OCI-M1 (cell line): ENCODE results near the gene AP2A1.

Source experiments
- DNase-seq: peaks from one replicate; lab custom pipeline; 2025; lab: John Stamatoyannopoulos, UW

The AP2A1 gene

DNA sequence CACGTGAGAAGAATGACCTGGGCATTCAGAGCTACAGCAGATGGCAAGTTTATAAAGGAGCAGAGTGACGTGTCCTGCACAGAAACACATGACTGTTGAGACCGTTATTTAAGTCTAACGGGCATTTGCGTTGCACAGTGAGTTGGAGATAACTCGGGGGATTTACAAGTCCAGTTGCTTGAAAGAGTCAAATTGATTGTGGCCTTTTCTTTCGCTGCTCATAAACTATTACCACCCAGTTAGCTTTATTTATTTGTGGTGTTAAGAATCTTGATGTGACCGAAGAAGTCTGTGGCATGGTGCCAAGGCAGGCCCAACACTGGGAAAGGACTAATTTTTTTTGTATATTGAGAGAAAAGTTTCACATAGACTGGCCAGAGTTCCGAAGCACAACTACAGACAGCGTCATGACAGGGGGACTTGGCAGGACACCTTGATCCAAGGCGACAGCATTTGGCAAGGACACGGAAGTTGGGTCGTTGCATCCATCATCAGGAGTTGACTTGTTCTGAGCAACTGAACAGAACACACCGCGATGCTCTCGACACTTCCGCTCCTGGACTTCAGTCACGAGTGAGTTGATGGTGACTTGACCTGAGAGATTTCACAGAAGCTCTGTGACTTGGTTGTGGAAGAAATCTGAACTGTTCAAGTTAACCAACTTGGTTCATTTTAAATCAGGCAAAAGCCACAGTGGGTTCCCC, 72.2 kb downstream of the AP2A1 start:
- DNase-seq = no peak

DNA sequence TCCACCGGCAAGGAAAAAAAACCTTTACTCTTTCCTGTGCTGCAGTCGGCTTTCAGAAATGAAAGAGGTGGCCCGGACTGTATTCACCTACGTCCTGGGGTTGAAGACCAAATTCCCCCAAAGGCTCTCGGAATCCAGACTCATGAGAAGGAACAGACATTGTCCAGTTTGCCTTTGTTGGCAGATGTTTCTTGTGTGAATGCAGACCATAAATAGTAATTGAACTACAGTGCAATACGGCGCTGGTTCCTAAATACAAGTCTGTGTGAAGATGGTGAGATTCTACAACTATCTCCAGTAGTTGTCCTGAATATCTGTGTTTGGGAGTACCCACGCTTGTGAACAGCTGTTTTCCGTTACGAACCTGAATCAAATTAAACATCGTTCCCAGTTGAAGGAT, 72.9 kb downstream of the AP2A1 start:
- no peak for DNase-seq

DNA sequence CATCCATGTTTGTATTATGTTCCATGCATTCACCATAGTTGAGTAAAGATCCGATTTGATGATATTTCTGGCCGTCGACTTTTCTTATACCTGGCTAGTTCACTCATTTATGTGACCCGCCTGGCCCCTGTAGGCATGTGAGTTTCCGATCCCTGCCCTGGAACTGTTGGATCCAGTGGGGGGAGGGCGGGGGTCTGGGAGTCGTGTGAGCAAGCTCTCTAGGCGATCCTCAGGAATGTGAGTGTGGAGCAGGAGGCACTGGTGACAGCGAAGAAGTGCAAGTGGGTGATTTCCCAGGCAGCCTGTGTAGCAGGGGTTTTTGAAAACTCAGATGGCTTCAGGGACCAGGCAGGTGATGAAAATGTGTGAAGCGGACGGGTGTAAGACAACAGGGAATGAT, 73.5 kb downstream of the AP2A1 start:
- DNase-seq = no peak

DNA sequence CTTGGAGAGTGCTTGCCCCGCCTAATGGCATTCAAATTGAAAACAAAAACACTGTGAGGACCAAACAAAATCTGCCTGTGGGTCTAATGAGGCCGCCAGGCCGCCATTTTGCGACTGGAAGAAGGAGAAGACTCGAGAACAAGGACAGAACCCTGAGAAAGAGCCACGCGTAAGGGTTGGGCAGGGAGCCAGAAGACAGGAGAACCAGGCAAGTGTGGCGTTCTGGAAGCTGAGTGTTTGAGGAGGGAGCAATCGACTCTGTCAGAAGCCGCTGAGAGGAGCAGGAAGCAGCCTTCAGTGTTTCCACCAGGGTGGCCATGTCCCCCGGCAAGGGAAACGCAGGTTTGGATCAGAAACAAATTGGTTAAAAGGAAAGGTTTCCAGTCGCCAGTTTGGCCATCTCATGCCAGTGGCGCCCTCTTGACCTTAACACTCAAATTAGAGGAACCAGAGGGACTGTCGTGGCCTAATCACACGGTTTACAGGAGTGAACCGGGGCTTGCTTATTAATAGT, 74.0 kb downstream of the AP2A1 start:
- DNase-seq = no peak

DNA sequence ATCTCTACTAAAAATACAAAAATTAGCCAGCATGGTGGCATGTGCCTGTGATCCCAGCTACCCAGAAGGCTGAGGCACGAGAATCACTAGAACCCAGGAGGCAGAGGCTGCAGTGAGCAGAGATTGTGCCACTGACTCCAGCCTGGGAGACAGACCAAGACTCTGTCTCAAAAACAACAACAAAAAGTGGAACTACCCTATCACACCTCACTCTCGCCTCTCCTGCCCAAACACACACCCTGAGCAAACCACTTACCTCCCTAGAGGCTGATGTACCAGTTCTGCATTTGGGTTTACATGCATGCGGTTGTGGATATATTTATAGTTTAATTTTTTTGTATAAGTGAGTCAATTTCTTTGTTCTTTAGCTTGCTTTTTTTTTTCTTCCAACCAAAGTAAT, 76.5 kb downstream of the AP2A1 start:
- DNase-seq = no peak

DNA sequence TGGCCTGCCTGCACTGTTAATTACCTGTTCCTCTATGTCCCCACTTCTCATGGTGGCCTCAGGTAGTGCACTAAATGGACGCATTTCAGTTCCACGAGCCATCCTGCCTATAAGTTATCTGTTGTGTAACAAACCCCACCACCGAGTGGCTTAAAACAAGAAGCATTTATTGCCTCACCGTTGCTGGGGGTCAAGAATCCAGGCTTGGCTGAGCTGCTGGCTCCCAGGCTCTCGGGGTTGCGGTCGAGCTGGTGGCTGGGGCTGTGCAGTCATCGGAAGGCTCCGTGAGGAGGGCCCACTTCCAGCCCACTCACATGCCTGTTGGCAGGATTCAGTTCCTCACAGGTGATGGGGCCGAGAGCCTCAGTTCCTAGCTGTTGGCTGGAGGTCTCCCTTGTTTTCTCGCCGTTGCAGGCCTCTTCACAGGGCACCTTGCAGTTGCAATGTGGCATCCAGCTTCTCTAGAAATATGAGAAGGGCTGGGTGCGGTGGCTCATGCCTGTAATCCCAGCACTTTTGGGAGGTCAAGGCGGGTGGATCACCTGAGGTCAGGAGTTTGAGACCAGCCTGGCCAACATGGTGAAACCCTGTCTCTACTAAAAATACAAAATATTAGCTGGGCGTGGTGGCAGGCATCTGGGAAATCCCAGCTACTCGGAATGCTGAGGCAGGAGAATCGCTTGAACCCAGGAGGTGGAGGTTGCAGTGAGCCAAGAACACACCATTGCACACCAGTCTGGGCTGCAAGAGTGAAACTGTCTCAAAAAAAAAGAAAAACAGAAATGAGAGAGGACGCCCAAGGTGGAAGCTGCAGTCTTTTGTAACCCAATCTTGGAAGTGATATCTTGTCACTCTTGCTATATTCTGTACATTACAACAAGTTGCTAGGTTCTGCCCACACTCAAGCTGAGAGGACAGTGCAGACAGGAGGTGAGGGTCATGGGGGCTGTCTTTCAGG, 77.6 kb downstream of the AP2A1 start:
- DNase-seq = no peak

DNA sequence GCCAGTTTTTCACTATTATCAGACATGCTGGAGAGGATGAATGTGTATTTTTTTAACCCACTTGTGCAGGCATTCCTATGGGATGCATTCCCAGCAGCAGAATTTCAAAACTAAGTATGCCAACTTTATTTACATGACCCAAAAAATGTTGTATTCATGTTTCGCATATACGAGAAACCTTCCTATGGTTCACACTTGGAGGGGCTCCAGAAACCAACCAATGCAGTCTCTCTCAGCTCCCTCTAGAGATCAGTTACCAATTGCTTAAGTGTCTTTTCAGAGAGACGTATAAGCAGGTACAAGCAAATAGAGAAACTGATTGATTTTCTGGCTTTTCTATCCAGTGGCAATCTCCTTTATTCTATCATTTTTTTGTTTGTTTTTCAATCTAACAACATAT, 78.6 kb downstream of the AP2A1 start:
- DNase-seq = no peak

DNA sequence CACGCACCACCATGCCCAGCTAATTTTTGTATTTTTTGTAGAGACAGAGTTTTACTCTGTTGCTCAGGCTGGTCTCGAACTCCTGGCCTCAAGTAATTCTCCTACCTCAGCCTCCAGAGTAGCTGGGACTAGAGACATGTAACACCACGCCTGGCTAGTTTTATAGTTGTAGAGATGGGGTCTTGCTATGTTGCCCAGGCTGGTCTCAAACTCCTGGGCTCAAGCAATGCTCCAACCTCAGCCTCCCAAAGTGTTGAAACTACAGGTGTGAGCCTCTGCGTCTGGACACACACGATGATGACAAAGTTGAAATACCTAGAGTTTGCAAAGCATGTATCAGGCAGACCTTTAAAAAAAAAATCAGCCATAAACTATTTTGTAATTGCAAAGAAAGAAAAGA, 79.6 kb downstream of the AP2A1 start:
- no peak for DNase-seq

DNA sequence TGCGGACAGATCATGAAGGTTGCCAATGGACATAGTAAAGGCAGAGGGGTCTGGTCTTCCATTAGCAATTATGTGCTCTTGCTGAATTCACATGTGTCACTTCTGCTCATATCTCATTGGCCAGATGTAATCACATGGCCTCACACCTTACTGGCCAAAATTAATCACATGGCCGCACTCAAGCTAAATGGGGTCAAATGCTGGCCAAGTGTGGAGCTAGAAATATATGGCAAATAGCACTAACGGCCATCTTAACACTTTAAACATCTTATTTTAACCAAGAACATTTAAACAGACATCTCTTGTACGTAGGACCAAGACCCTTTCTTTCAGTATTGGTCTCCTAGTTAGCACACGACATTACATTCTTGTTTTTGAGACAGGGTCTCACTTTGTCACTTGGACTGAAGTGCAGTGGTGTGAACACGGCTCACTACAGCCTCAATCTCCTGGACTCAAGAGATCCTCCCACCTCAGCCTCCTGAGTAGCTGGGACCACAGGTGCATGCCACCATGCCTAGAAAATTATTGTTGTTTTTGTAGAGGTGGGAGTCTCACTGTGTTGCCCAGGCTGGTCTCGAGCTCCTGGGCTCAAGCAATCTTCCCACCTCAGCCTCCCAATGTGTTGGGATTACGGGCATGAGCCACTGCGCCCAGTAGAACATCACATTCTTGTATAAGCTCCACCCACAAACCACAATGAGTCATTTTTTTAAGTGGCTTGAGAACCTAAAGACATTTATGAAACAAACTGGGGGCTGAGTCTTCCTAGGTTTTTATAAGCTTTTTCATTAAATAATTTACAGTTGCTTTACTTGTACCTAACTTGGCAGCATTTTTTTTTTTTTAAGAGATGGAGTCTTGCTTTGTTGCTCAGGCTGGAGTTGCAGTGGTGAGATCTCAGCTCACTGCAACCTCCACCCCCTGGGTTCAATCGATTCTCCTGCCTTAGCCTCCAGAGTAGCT, 81.2 kb downstream of the AP2A1 start:
- DNase-seq = peak; percentile 93

DNA sequence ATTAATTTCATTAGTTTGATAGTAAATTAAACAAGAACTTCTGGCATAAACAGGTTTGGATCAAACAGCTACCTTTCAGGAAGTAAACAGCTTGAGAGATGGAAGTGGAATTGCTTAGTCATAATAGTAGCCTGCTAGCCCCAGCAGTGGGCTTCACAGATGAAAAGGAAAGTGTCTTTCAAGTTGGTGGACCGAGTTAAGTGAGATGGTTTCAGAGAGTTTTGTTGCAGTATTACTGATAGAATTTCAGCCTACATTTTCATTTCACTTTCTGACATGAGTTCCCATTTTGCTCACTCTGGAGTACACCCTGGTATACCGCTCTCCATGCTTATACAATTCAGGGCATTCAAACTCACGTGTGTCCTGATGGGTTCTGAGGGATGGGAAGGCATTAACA, 82.1 kb downstream of the AP2A1 start:
- DNase-seq = peak; percentile 68

DNA sequence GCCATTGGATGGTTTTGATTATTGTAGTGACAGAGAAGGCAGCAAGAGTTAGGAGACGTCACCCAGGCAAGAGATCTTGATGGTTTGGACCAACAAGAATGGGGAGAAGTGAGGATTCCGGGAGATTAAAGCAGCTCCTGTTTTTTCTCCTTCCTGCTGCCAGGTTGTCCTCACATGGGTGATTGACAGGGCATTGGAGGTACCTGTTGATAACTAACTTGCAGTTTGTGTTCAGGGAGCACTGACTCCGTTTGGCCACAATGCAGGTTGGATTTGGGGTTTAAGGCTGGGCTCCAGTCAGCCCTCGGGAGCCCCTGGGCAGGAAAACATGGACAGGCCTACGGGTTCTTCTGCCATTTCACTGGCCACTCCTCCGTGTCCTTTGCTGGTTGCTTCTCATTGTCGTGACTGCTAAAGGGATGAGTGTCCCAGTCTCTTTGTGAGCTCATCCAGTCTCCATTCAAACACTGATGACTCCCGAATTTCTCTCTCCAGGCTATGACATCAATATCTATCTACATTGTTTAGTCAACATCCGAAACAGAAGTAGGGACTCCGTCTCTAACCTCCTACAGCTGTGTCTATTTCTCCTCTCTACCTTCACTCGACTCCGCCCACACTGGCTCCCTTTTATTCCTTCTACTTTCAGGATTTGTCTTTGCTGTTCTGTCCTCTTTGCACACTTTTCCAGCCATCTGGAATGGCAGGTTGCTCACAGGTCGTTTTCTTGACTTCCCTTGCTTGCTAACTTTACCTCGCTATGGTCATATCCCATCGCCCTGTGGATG, 82.8 kb downstream of the AP2A1 start:
- no peak for DNase-seq

DNA sequence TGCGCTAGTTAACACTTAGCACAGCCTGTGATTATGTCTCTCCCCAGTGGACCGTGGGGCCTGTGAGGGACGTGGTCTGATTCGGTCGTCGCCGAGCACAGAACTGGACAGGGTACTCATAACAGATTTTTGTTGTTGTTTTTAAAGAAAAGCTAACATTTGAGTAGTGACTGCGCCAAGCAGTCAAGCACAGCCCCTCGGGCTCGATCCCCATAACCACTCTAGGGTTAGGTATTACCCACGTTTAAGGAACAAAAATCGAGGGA, 83.4 kb downstream of the AP2A1 start:
- DNase-seq = no peak

DNA sequence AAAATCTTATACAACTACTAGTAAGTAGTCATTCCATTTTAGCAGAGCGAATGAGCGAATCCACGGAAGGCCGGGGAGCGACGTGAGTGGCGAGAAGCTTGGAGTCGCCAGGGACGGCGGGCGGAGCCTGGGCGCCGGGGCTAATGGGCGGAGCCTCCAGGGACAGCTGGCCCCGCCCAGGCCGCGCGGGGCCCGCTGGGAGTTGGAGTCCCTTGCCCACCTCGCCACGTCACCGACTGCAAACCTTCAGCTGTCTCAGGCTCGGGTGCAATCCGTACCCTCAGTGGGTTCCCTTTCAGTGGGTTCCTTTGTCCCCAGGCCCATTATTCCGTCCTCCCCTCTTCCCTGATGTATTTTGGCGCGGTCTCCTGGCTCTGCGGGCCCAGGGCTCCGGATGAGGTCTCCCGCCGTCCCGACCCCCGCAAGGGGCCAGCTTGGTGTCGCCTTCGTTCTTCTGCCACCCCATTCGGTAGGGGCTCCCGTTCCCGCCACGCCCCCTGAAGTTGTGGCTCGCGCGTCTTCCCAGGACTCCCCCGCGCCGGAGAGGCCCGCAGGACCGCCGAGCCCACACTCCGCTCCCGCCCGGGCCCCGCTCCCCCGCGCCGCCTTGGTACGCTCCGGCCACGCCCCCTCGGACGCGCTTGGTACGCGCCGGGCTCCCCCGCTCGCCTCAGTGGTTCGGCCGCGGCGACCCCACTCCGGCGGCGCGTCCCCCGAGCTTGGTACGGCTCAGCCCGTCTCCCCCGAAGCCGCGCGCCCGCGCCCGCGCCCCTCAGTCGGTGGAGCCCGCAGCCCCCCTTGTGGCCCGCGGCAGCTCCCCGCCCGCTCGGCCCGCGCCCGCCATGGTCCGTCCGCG, 83.9 kb downstream of the AP2A1 start, which contains the start of gene PTOV1:
PTOV1 (plus strand) TSS at position 673 of the 856 bp plus-strand sequence.
- peak; percentile 97 for DNase-seq

DNA sequence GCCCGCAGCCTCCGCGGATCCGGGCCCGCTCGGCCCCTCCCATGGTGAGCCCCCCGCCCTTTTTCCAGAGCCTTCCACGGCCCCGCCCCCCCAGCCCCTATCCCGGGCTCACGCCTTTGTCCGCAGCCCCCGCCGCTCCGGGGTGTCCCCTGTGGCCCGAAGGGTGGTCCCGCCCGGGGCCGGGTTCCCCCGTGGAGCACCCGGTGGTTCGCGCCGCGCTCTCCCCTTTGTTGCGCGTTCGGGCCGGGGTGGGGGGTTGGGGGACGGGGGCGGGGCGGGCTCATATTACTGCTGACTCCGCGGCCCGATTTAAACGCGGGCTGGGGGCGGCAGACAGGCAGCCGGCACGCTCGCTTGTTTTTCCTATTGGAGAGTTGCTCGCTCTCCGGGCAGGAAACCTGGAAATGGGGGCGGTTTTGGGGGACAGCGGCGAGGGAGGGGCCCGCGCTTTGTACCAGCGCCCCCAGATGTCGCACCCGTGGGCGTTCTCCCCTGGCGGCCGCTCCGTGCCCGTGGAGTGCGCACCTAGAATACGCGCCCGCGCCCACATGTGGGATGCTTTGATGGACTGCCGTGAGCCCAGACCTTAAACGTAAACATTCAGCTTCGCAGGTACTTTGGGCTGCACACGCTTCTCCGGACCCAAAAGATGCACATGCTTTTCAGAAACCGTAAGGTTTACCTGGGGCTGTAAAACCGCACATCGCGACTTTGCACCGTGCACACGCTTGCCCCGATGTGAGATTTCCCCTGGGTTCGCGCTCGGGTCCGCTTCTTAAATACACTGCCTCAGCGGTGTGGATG, 84.9 kb downstream of the AP2A1 start:
- peak; percentile 40 for DNase-seq

DNA sequence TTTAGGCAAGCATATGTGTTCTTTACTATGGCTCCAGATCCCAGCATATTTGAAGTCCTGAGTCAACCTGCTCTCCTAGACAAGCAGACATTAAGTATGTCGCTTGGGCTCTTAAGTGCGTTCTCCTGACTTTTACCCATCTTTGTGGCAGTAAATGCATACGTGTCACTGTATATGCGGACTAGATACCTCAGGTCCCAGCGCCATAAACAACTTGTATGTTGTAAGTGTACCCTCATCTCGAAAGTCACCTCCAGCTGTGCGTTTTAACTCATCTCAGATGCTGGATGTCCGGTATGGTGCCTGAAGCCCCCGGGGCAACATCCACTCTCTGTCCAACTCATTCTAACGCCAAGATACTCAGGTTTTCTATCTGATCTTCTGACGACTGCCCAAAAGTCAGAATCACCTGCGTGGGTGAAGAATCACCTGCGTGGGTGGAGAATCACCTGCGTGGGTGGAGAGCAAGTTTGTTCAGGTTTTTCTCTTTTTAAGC, 85.9 kb downstream of the AP2A1 start:
- DNase-seq = no peak

DNA sequence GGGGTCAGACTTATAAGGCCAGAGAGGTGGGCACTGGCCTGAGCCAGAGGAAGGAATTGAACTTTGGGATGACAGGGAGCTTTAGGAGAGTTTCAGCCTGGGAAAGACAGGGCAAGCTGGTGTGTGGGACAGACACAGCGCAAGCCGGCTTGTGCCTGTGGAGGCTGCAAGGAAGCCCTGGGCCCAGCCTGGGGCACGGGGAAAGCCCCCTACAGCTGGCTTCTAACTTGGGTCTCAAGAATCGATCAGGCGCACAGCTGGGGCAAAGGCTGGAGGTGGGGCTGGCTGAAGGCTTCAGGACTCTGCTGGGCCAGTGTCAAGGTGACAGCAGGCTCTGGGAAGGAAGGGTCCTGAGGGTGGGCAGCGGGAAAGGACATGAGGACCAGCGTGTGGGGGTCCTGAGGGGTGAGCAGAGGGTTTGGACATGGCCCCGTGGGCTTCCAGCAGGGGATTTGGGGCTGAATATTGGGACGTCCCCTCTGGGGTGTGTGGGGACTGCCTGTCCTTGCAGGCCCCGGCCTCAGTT, 87.1 kb downstream of the AP2A1 start:
- no peak for DNase-seq

DNA sequence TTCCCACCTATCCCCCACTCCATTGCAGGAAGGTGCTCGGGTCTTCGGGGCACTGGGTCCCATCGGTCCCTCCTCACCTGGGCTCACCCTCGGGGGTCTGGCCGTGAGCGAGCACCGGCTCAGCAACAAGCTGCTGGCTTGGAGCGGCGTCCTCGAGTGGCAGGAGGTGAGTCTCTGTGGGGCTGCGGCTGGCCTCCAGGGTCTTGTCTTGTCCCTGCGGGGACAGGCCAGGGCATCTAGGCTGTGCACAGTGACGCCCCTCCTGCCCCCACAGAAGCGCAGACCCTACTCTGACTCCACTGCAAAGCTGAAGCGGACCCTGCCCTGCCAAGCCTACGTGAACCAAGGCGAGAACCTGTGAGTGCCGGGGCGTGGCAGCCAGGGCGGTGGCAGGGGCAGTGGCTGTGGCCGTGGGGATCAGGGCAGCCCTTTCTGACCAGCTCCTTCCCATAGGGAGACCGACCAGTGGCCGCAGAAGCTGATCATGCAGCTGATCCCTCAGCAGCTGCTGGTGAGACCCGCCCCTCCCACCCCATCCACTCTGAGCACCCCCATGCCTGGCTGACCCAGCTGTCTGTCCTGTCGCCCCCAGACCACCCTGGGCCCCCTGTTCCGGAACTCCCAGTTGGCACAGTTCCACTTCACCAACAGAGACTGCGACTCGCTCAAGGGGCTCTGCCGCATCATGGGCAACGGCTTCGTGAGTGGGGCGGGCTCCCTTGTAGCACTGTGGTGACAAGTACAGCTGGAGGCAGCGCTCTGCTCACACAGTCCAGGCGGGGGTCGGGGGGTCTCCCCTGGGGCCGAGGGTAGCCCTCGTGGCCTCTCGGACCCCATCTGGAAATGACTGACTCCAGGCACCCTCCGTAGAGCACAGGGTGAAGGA, 87.8 kb downstream of the AP2A1 start:
- DNase-seq = no peak

DNA sequence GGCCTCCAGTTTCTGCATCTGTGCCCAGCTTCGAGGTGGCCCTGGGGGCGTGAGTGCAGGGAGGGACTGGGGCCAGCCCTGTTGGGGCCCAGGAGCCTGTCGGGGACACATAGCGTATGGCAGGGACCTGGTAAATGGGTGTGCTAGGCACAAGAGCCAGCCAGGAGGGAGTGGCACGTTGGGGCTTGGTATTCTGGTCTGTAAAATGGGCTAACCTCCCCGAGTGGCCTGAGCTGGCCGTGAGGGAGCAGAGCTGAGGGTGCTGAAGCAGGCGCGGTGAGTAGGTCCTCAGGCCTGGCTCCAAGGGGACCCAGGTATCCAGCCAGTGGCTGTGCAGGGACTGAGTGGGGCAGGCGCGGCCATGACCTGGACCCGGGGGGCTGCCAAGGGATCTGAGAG, 88.5 kb downstream of the AP2A1 start:
- DNase-seq = no peak
